ENCODE measurements around the gene EIF3B. TPM values are rescaled to one million over a fixed set of nuclear protein-coding genes. Genes with fewer than 3 reads are reported as not detected.
"Not testable (repeated sequence)": the region's sequence is repeated elsewhere in the genome, so short reads cannot be mapped to it uniquely, and the experiment has no call there.

Gene EIF3B
- 199 TPM for polyA plus RNA-seq (2013, experiment 1 of 2)
- polyA plus RNA-seq (2013, experiment 2 of 2), result 193 TPM

GRCh38 chr7:2354186-2354938 is at the start of gene EIF3B:
Gene EIF3B (plus strand): TSS chr7:2354827. CDS start chr7:2354922, 95 bp downstream.
- Histone ChIP-seq H2BK5ac (ENCODE audit: low read length) (peak within 1 kb of the TSS; percentile 97), H3K9ac (ENCODE audit: low read length) (peak within 1 kb of the TSS; percentile 91), H3K23ac (ENCODE audit: low read length) (no peak within 1 kb of the TSS), H3K4ac (ENCODE audit: low read depth, low read length) (peak within 1 kb of the TSS; percentile 97), H3K4me1 (ENCODE audit: control insufficient read depth, low read depth, low read length) (no peaks in the 10 kb centered on the region), H3K18ac (ENCODE audit: low read length) (peak within 1 kb of the TSS; percentile 72), H3K79me2 (ENCODE audit: control insufficient read depth, insufficient read depth, low read length) (peaks cover 55% of the 10 kb centered on the region), H3K4me2 (ENCODE audit: low read length) (peak within 1 kb of the TSS; percentile 66), H2BK120ac (ENCODE audit: low read depth, low read length) (peak within 1 kb of the TSS; percentile 46), H3K36me3 (ENCODE audit: control insufficient read depth, insufficient read depth, low read length) (peaks cover 5% of the 10 kb centered on the region), H4K8ac (ENCODE audit: low read depth, low read length) (no peak within 1 kb of the TSS), H3K4me3 (ENCODE audit: low read length) (peak within 1 kb of the TSS; percentile 85), H3K79me1 (ENCODE audit: low read length) (peaks cover 4% of the 10 kb centered on the region), H2BK15ac (replicated peaks; ENCODE audit: low read depth) (no peak within 1 kb of the TSS), H3K27ac (ENCODE audit: low read depth, low read length) (peak within 1 kb of the TSS; percentile 75), H3K27me3 (ENCODE audit: insufficient read depth, low read length, poor library complexity) (no peaks in the 10 kb centered on the region), H4K5ac (ENCODE audit: low read length) (no peak within 1 kb of the TSS), H3K56ac (ENCODE audit: low read length) (peak within 1 kb of the TSS; percentile 97), H2AK5ac (ENCODE audit: low read length) (no peak within 1 kb of the TSS)
- no CpG with 5 or more reads among the region's 55 CpGs for WGBS (ENCODE audit: extremely low coverage, insufficient coverage, low lambda C conversion rate)
- DNase-seq, result peak; percentile 95

DNA sequence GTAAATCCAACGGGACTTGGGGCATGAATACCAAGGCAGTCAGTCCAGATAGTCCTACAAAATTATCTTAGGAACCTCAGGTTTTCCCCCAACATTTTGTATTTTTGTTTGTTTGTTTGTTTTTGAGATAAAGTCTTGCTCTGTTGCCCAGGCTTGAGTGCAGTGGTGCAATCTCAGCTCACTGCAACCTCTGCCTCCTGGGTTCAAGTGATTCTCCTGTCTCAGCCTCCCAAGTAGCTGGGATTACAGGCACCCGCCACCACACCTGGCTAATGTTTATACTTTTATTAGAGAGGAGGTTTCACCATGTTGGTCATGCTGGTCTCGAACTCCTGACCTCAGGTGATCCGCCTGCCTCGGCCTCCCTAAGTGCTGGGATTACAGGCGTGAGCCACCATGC is 49.4 kb upstream of the EIF3B start:
- not testable (repeated sequence) for H3K9ac ChIP-seq (ENCODE audit: low read length)
- no CpG with 5 or more reads among the region's 6 CpGs for WGBS (ENCODE audit: extremely low coverage, insufficient coverage, low lambda C conversion rate)

DNA sequence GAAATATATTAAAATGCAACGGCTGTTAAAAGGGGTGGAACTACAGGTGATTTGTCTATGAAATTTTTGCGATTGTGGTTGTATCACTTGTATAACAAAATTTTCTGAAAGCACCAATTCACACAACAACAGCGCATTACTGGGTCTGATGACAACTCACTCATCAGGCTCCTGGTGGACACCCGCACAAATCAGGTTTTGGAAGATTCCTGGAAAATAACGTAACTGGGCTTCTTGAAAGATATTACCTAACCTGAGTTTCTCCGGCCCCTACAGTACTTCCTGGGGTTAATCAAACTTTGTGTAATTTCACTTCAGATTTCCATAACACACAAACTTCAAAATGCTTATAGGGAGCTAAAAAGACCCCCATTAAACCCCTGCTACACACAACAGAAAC is 47.9 kb upstream of the EIF3B start:
- H3K27ac ChIP-seq (ENCODE audit: low read depth, low read length), result no peak overlapping the region
- WGBS (ENCODE audit: extremely low coverage, insufficient coverage, low lambda C conversion rate), result no CpG with 5 or more reads among the region's 6 CpGs

More for the DNA sequence above, 49.4 kb upstream of the EIF3B start:
- not testable (repeated sequence) for H3K79me1 ChIP-seq (ENCODE audit: low read length); H4K5ac ChIP-seq (ENCODE audit: low read length); H3K36me3 ChIP-seq (ENCODE audit: control insufficient read depth, insufficient read depth, low read length); DNase-seq; H2BK15ac ChIP-seq (replicated peaks; ENCODE audit: low read depth); H3K4me2 ChIP-seq (ENCODE audit: low read length); H3K27ac ChIP-seq (ENCODE audit: low read depth, low read length); H4K8ac ChIP-seq (ENCODE audit: low read depth, low read length); H3K27me3 ChIP-seq (ENCODE audit: insufficient read depth, low read length, poor library complexity); H3K23ac ChIP-seq (ENCODE audit: low read length); H3K4me1 ChIP-seq (ENCODE audit: control insufficient read depth, low read depth, low read length); H3K4ac ChIP-seq (ENCODE audit: low read depth, low read length); H2BK5ac ChIP-seq (ENCODE audit: low read length); H2BK120ac ChIP-seq (ENCODE audit: low read depth, low read length); H3K56ac ChIP-seq (ENCODE audit: low read length); H2AK5ac ChIP-seq (ENCODE audit: low read length); H3K79me2 ChIP-seq (ENCODE audit: control insufficient read depth, insufficient read depth, low read length); H3K4me3 ChIP-seq (ENCODE audit: low read length); H3K18ac ChIP-seq (ENCODE audit: low read length)

DNA sequence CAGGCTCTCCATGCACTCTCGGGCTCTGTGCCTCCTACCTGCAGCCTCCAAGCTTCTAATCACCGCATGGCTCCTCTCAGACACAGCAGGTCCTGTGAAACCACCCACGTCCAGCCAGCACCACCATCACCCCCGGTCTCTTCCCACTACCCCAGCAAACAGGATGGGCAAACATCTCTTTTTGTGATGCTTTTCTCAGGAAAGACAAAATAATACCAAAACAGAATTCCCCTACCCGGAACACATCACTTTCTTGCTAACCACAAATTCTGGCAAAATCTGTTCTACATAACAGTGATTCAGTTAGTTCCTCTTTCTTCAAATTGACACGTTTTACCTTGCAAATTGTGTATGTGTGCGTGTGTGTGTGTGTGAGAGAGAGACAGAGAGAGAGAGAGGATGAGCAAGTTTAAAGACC is 46.9 kb upstream of the EIF3B start:
- Histone ChIP-seq H2AK5ac (ENCODE audit: low read length) (no peak overlapping the region), H3K27ac (ENCODE audit: low read depth, low read length) (no peak overlapping the region), H3K79me1 (ENCODE audit: low read length) (peaks cover 1% of the 10 kb centered on the region), H3K27me3 (ENCODE audit: insufficient read depth, low read length, poor library complexity) (no peaks in the 10 kb centered on the region), H3K9ac (ENCODE audit: low read length) (no peak overlapping the region), H3K36me3 (ENCODE audit: control insufficient read depth, insufficient read depth, low read length) (no peaks in the 10 kb centered on the region), H3K18ac (ENCODE audit: low read length) (no peak overlapping the region), H3K4me1 (ENCODE audit: control insufficient read depth, low read depth, low read length) (peaks cover 2% of the 10 kb centered on the region), H2BK120ac (ENCODE audit: low read depth, low read length) (no peak overlapping the region), H3K4me3 (ENCODE audit: low read length) (no peak overlapping the region), H4K5ac (ENCODE audit: low read length) (no peak overlapping the region), H3K4me2 (ENCODE audit: low read length) (no peak overlapping the region), H3K56ac (ENCODE audit: low read length) (no peak overlapping the region), H3K23ac (ENCODE audit: low read length) (no peak overlapping the region), H4K8ac (ENCODE audit: low read depth, low read length) (no peak overlapping the region), H2BK15ac (replicated peaks; ENCODE audit: low read depth) (no peak overlapping the region), H3K79me2 (ENCODE audit: control insufficient read depth, insufficient read depth, low read length) (no peaks in the 10 kb centered on the region), H2BK5ac (ENCODE audit: low read length) (no peak overlapping the region), H3K4ac (ENCODE audit: low read depth, low read length) (no peak overlapping the region)
- WGBS (ENCODE audit: extremely low coverage, insufficient coverage, low lambda C conversion rate), result no CpG with 5 or more reads among the region's 7 CpGs
- DNase-seq, result no peak

More for the DNA sequence above, 47.9 kb upstream of the EIF3B start:
- Histone ChIP-seq H3K23ac (ENCODE audit: low read length) (no peak overlapping the region), H3K27me3 (ENCODE audit: insufficient read depth, low read length, poor library complexity) (no peaks in the 10 kb centered on the region), H3K4me2 (ENCODE audit: low read length) (no peak overlapping the region), H3K79me1 (ENCODE audit: low read length) (no peaks in the 10 kb centered on the region), H2BK5ac (ENCODE audit: low read length) (no peak overlapping the region), H2BK120ac (ENCODE audit: low read depth, low read length) (no peak overlapping the region), H2AK5ac (ENCODE audit: low read length) (no peak overlapping the region), H3K56ac (ENCODE audit: low read length) (no peak overlapping the region), H3K4me3 (ENCODE audit: low read length) (no peak overlapping the region), H4K5ac (ENCODE audit: low read length) (no peak overlapping the region), H3K36me3 (ENCODE audit: control insufficient read depth, insufficient read depth, low read length) (no peaks in the 10 kb centered on the region), H3K4me1 (ENCODE audit: control insufficient read depth, low read depth, low read length) (peaks cover 2% of the 10 kb centered on the region), H4K8ac (ENCODE audit: low read depth, low read length) (no peak overlapping the region), H3K18ac (ENCODE audit: low read length) (no peak overlapping the region), H3K4ac (ENCODE audit: low read depth, low read length) (no peak overlapping the region), H2BK15ac (replicated peaks; ENCODE audit: low read depth) (no peak overlapping the region), H3K9ac (ENCODE audit: low read length) (no peak overlapping the region), H3K79me2 (ENCODE audit: control insufficient read depth, insufficient read depth, low read length) (no peaks in the 10 kb centered on the region)
- no peak for DNase-seq

DNA sequence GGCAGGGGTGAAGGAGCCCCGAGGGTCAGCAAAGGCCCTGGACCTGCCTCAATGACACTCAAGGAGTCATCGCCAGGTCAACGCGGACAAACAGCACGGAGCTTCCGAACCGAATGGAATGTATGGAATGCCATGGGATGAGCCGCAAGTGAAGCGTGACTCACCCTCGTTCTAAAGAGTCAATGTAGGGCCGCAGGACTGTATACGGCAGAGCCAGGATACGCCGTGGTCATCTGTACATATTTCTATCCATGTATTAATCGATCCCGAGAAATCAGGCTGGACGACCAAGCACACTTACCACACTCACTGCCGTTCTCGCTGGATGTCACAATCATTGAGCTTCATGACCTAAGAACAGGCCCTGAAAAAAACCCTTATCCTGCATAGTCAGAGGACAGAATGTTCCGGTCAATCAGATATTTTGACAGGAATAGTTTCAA is 44.7 kb upstream of the EIF3B start:
- Histone ChIP-seq H4K5ac (ENCODE audit: low read length) (no peak overlapping the region), H2BK120ac (ENCODE audit: low read depth, low read length) (no peak overlapping the region)

More for the DNA sequence above, 44.7 kb upstream of the EIF3B start:
- no peak overlapping the region for H2AK5ac ChIP-seq (ENCODE audit: low read length)
- H3K79me2 ChIP-seq (ENCODE audit: control insufficient read depth, insufficient read depth, low read length), result peaks cover 4% of the 10 kb centered on the region
- DNase-seq, result peak; percentile 96
- H2BK5ac ChIP-seq (ENCODE audit: low read length), result no peak overlapping the region
- H3K4ac ChIP-seq (ENCODE audit: low read depth, low read length), result no peak overlapping the region
- no peak overlapping the region for H3K4me3 ChIP-seq (ENCODE audit: low read length)
- H3K36me3 ChIP-seq (ENCODE audit: control insufficient read depth, insufficient read depth, low read length), result no peaks in the 10 kb centered on the region
- peak overlapping the region; percentile 42 for H3K56ac ChIP-seq (ENCODE audit: low read length)
- no peak overlapping the region for H3K23ac ChIP-seq (ENCODE audit: low read length)
- H2BK15ac ChIP-seq (replicated peaks; ENCODE audit: low read depth), result no peak overlapping the region
- peaks cover 2% of the 10 kb centered on the region for H3K4me1 ChIP-seq (ENCODE audit: control insufficient read depth, low read depth, low read length)
- no peak overlapping the region for H3K18ac ChIP-seq (ENCODE audit: low read length)
- peaks cover 1% of the 10 kb centered on the region for H3K79me1 ChIP-seq (ENCODE audit: low read length)
- no peaks in the 10 kb centered on the region for H3K27me3 ChIP-seq (ENCODE audit: insufficient read depth, low read length, poor library complexity)
- H3K27ac ChIP-seq (ENCODE audit: low read depth, low read length), result peak overlapping the region; percentile 45
- WGBS (ENCODE audit: extremely low coverage, insufficient coverage, low lambda C conversion rate), result no CpG with 5 or more reads among the region's 20 CpGs
- no peak overlapping the region for H3K4me2 ChIP-seq (ENCODE audit: low read length)
- no peak overlapping the region for H4K8ac ChIP-seq (ENCODE audit: low read depth, low read length)
- H3K9ac ChIP-seq (ENCODE audit: low read length), result peak overlapping the region; percentile 36
